Prostate gland (tissue), 2 donors: Measurements from ENCODE around the gene HOXC12.

Experiments used
- CTCF ChIP-seq, 4 experiments: fragments of 200-600 bp in 2 of 4; fragments of 450-650 bp in 2 of 4; sonication (generic) in 2 of 4; IDR thresholded peaks; 1 replicate in 3 of 4; 2 replicates in 1 of 4; pipeline ENCODE4 v1.5.1; 2016 to 2019; ENCODE audit warnings: antibody characterized with exemption in 4 of 4, mild to moderate bottlenecking in 2 of 4, moderate library complexity in 2 of 4
- POLR2A ChIP-seq: fragments of 450-650 bp; IDR thresholded peaks from one replicate; pipeline ENCODE4 v1.6.1; 2016; ENCODE audit warnings: antibody characterized with exemption, mild to moderate bottlenecking
- POLR2AphosphoS5 ChIP-seq: sonication (generic); formaldehyde crosslinking; IDR thresholded peaks from one replicate; pipeline ENCODE4 v1.6.1; 2017; ENCODE audit warnings: antibody characterized with exemption

GRCh38 chr12:53967421-53967925, 12.8 kb downstream of the HOXC12 start:
- no peak for TF ChIP-seq POLR2A
- no peak for TF ChIP-seq POLR2AphosphoS5
- no peak for TF ChIP-seq CTCF (IDR thresholded peaks at IDR 0.05)
